NCI-H2227 treated with DMSO at 0.1 percent for 48 hours (cell line): Measurements from ENCODE around the gene DENND1B.

Experiments
- DNase-seq: peaks from one replicate; lab custom pipeline; 2025; lab: John Stamatoyannopoulos, UW

Gene DENND1B

DNA sequence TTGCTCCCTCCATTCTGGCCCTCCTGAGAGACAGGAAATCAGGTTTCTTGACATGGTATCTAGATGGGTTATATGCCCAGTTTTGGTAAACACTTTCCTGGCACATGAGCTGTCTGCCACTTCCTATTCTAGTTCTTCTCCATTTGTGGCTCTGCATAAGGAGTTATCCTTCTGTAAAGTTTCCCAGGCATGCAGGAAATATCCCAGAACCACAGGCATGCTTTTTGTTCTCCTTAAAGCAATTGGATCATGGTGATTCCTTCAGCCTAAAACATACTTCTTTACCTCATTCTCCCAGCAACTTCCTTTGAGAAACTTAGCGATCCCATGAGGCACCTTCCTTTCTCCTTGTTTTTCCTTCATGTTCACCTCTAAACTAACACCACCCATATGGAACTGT lies 307.4 kb downstream of the DENND1B start:
- DNase-seq, result no peak

DNA sequence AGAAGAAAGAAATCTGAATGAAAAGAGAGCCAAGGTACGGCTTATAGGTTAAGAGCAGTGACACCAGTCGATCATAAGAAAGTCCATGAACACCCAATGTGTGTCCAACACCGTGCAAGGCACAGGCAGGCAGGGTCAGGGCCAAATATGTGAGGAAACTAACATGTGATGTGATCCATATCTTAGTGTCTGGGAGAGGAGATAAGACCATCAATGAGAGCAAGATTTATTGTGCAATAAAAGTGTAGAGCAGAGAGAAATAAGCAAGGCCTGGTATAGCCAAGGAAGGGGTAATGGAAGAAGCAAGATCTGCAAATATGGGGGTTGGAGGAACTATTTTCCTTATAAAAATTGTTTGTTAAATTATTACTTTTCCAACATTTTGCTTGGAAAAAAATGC lies 308.5 kb downstream of the DENND1B start:
- DNase-seq, result no peak

DNA sequence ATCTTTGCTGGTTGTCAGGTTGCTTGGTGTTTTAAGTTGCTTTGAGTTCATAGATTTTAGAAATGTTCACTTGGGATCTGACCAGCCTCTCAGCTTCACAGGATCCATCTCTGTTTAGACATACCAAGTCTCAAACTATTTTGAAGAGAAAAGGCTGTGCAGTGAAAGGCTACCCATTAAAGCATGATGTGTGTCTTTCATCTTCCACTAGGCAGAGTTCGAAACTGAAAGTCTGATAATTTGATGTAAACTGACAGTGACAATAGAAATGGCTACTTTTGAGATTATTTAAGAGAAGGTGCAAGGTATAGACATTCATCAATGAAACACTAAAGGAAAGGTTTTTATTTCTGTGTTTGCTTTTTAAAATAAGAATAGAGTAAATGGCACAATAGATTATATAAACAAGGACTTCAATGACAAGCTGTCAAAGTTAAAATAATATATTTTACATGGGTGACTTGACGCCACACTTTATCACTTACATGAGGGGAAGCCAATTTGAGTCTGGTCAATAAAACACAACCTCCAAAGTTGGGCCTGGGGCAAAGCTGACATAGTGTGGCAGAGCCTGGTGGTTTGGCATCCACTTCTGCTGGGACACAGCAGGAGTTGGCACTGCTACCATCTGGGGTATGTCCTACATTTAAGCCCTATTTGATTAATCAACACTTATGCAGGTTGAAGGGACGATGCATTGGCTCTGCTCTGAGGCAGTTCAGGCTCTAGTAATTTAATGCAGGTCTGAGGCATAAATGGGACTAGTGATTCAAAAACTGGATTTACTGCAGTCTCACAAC lies 309.6 kb downstream of the DENND1B start:
- no peak for DNase-seq

DNA sequence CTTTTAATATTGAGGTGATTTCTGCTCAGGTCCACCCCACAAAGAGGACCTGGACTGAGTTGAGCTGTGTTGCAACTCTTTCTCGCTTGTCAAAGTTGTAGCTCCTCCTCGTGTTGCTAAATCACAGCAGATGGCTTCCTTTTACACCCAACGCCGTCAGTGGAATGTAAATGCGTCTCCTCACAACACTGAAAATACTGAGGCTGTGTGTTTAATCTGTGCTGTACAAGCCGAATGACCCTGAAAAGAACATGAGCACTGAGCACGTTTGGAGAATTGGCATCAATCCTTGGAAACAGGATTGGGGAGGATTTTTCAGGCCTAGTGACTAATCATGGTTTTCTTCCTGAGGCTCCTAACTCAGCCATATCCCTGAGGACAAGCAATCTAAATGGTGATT lies 311.2 kb downstream of the DENND1B start:
- no peak for DNase-seq

DNA sequence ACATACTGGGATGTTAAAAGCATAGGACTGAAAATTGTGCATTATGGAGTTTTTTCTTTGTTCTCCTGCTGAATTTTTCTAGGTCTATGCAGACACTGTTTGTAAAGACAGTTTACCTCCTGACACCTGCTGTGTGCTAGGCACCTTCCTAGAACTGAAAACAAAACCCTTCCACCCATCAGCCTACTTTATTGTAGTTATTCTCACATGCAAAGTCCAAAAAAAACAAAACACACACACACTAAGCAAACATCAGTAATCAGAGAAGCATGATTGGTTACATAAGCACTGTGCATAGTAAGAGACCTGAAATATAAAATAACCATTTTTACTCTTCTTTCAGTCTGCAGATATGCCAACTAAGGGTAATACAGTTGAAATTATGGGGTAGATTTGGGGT lies 312.1 kb downstream of the DENND1B start:
- no peak for DNase-seq

DNA sequence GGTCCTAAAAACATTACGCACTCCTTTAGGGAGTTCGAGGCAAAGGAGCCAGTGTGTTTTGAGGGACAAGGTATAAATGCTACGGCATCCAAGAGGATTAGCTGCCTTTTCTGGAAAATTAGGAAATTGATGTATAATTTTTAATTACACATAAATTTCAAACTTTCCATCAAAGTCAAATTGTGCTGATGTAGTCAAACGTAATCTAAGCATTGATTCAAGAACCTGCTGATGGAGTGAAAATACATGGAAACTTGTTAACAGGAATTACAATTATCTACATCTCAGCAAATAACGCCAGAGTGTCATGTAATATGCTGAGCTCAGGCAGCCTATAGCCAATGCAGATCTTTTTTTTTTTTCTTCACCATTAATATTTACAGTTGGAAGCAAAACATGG lies 312.7 kb downstream of the DENND1B start:
- DNase-seq, result no peak
